ENCODE data around the gene ATP8A1. TPM values are rescaled to one million over a fixed set of nuclear protein-coding genes. Genes with fewer than 3 reads are reported as not detected.

The ATP8A1 gene
- total RNA-seq, 4 donors from 2014 or later = 10.5 to 37.0 (median 16.4) TPM

- DNase-seq (ENCODE audit: low spot score) (no peak), ATAC-seq (ENCODE audit: low FRiP score) (no peak)
- no peak for TF ChIP-seq CTCF (IDR thresholded peaks at IDR 0.05)
Measured at GRCh38 chr4:42626629-42627146, 30.2 kb downstream of the ATP8A1 start.

GRCh38 chr4:42625329-42625728 lies 31.6 kb downstream of the ATP8A1 start:
- no peak for TF ChIP-seq CTCF (IDR thresholded peaks at IDR 0.05)
- DNase-seq (ENCODE audit: low spot score) = no peak
- no peak for ATAC-seq (ENCODE audit: low FRiP score)

- DNase-seq (ENCODE audit: low spot score) (no peak), ATAC-seq (ENCODE audit: low FRiP score) (no peak)
- no peak for TF ChIP-seq CTCF (IDR thresholded peaks at IDR 0.05)
Measured at GRCh38 chr4:42624551-42624950, 32.4 kb downstream of the ATP8A1 start.

- TF ChIP-seq CTCF (IDR thresholded peaks at IDR 0.05) = no peak
- DNase-seq (ENCODE audit: low spot score) = no peak
- no peak for ATAC-seq (ENCODE audit: low FRiP score)
Measured at GRCh38 chr4:42618023-42618422, 38.9 kb downstream of the ATP8A1 start.

- DNase-seq (ENCODE audit: low spot score) = no peak
- TF ChIP-seq CTCF (IDR thresholded peaks at IDR 0.05) = no peak
- ATAC-seq (ENCODE audit: low FRiP score) = no peak
Measured at GRCh38 chr4:42617030-42617429, 39.9 kb downstream of the ATP8A1 start.

GRCh38 chr4:42616572-42616971 lies 40.3 kb downstream of the ATP8A1 start:
- no peak for ATAC-seq (ENCODE audit: low FRiP score)
- TF ChIP-seq CTCF (IDR thresholded peaks at IDR 0.05) = no peak
- no peak for DNase-seq (ENCODE audit: low spot score)

GRCh38 chr4:42615131-42615763 lies 41.7 kb downstream of the ATP8A1 start:
- no peak for TF ChIP-seq CTCF (IDR thresholded peaks at IDR 0.05)
- no peak for ATAC-seq (ENCODE audit: low FRiP score)
- DNase-seq (ENCODE audit: low spot score) = no peak
